Stimulated activated CD4-positive, alpha-beta T cell treated with anti-CD3 and anti-CD28 coated beads, Interleukin-1b, Interleukin-23, amount 100 ng/mL, for 4 hours (primary cell): Measurements from ENCODE around the gene PRKG1.
"Not testable (repeated sequence)": the region's sequence is repeated elsewhere in the genome, so short reads cannot be mapped to it uniquely, and the experiment has no call there.

ENCODE experiments used
- DNase-seq, 2 donors: peaks; one replicate each; pipeline ENCODE4 v3.0.0-alpha.2; 2020; ENCODE audit warnings: low read depth in 2 of 2

The PRKG1 gene

DNA sequence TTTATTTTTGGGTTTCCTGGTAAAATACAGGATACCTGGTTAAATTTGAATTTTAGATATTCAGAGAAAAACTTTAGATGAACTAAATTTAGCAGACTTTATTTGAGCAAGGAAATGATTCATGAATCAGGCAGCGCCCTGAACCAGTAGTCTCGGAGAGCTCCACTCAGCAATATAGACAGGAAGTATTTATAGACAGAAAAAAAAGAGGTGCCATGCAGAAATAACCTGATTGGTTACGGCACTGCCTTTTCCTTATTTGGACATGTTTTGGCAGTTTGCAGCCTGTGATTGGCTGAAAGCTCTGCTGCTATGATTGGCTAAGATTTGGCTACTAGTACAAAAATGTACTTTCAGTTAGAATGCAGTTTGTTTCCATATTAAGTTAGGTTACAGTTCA is 1041.5 kb downstream of the PRKG1 start:
- DNase-seq, result no peak

DNA sequence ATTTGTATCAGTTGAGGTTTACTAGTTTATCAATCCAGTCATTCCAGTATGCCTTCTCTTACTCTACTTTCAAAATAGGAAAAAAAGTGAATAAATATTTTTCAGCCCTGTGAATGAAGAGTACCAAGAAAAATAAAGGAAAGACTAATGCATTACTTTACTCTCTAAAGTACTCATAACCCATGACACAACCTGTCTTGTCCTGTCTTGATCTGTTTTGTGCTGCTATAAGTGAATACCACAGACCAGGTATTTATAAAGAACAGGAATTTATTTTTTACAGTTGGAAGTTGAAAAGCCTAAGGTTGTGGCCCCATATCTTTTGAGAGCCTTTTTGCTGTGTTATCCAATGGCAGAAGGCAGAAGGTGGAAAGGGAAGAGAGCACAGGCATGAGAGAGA is 1045.2 kb downstream of the PRKG1 start:
- DNase-seq, result no peak

DNA sequence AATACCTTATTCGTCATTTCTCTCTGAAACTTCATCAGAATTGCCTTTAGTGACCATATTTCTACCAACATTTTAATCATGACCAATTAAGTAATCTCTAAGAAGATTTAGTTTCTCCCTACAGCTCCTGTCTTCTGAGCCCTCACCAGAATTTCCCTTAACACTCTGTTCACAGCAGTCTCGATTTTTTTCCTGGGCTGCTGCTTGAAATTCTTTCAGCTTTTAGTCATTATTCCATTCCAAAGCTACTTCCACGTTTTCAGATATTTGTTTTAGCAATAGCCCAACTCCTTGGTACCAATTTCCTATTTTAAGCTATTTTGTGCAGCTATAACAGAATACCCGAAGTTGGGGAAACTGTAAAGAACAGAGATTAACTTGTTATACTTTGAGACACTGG is 1047.4 kb downstream of the PRKG1 start:
- no peak for DNase-seq

DNA sequence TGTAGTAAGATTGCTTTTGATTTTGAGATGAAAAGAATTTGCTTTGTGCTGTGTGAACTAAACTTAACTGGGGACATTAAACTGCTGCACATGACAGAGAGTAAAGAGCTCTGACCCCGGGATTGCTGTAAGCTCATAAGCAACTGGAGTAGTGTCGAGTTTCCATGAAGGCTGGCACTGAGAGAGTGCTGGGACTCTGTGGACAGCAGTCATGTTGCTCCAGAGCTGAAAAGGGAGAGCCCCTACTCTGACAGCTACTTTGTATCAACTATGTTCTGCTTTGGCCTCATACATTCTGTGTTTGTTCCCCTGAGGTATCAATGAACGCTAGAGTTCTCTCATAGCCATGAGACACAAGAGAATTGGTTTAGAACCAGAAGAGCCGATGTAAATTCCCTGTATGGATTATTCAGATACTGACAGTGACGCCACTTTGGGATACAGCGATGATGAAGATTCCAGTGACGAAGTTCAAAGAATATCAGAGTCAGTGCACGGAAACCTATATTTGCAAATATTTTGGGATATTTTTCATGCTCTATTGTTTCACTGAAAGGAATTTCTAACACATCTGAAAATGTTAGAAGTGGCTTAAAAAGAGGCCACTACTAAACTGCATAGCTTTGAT is 1053.9 kb downstream of the PRKG1 start:
- DNase-seq, result no peak

DNA sequence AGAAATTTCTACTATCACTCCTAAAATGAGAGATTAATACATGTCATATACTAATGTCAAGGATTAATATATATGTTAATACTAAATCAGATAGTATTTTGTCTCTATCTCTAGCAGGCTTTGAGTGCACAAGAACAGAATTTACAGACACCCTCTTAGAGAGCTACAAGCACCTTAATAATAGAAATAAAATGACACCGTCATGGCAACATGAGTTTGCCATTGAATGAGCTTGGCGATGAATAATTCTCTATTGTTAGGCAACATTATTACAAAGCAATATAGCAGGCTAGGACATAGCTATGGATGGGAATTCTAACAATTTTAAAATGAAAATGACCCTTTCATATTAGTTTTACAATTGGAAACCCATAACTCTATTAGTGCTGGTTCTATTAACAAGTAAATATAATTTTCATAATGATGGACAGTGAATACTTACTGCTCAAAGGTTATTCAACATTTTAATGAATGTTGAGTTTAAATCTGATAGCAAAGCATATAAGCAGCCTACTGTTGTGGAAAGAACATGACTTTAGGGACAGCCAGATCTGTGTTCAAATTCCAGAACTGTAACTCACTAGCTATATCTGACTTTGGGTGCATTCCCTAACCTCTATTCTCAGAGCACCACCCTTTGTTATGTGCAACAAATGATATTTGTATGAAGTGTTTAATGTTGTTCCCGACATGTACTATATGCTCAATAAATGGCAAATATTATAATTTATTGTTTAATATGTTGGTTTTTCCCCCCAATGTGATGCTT is 1055.3 kb downstream of the PRKG1 start:
- no peak for DNase-seq

DNA sequence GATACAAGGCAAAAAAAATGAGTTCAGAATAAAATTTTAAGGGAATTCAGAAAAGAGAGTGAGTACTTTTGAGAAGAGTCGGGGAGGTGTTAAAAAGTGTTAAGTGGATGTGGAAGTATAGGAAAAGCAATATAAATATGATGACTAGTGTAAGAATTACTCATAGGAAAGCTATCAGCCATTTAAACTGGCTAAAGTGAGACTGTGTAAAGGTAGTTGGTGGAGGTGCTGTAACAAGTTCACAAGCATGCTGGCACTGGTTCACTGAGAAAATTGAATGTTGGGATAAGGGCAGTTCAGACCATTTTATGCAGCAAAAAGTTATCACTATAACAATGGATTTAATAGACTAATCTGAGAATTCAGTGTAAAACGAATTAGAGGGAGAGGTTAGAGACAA is 1060.8 kb downstream of the PRKG1 start:
- no peak for DNase-seq

DNA sequence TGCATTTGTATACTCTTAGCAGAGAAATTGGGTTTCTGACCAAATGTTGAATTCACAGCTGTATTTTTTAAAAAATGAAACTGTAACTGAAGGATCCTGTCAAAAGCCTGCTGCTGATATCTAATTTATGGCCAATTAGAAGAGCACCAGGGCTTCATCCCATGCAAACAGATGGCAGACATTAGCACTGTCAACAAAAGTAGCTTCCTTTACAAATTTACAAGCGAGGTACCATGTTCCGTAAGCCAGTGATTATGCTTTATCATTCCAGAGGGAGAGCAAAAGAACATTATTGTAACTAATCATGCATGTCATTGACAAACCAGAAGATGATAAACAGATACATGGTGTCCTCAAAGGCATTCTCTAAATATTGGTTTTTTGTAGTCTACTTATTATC is 1062.6 kb downstream of the PRKG1 start:
- no peak for DNase-seq

DNA sequence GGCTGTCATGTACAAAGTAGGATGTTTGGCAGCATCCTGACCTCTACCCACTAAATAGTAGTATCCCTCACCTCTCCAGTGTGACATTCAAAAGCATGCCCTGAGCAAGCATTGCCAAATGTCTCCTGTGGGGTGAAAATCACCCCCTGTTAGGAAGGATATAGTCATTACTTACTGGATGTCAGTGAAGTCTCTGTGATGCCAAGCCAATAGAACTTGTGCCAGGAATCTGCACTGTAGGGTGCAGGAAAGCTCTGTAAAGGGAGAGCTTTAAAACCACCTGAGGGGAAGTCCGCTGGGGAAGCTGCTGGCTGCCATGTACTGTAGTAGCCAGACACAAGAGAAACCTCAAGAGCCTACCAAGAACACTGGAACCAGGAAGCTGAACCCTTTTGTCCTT is 1069.1 kb downstream of the PRKG1 start:
- DNase-seq, result no peak

DNA sequence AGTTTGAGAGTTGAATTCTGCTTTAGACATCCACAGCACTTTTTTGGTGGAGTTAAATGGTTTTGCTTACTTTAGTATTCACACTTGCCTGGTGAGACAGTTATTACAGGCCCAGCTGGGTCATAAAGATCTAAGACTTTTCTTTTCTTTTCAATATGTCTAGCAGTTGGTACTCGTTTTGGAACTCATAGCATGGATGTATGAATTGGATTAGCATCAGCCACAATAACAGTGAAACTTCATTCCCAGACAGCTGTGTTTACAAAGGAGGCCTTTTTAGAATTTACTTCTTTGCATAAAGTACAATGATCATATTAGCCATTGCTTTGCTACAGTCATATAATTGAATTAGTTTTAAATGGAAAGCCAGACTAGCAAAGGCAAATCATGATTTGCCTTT is 1071.3 kb downstream of the PRKG1 start:
- DNase-seq, result no peak

DNA sequence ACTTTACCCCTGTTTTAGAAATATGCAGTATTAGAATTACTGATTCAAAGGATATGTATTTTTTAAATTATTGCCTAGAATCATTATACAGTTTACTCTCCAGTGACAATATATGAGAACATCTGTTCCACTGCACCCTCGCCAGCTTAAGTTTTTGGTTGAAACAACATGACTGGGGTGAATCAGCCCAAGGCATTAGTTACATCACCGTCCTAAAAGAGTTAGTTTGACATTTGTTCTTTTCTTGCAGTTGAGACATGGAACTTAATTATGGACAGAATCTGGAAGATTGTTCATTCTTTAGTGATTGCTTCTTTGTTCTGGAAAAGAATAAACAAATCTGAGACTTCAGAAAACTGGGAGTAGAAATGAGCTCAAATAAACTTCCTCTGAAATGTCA is 1072.5 kb downstream of the PRKG1 start:
- DNase-seq, result no peak

DNA sequence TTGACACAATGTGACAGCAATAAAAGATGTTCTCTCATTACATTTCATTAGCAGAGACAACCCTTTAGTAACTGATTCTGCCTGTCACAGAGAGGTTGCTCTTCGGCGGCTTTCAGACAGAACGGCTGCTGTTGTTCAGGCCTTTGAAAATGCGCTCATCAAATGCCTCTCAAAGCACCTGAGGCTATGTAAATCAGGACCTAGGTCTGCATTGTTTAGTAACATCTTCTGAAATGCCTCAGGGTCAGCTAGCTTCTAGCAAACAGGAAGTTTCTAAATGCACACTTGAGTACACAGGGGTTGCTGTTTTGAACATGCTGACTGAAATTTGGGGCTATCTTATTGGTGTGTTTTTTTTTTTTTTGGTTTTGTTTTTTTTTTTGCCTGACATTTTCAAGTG is 1096.5 kb downstream of the PRKG1 start:
- DNase-seq, result no peak

DNA sequence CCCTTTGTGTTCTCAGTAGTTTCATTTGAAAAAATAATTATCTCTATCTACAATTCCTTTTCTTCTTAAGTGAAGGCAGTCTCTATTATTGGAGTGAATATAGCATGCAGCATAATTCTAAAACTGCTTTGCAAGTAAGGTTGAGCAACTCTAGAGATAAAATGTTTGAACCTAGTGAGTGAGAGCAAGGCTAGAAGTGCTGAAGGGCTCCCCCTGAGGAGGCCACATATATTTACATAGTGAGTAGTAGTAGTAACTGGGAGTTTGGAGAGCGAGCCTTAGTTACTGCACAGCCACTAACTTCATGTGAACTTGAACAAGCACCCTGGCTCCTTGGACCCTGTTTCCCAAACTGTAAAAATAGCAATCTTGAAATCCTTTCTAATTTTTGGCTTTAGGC is 1098.3 kb downstream of the PRKG1 start:
- DNase-seq, result no peak

DNA sequence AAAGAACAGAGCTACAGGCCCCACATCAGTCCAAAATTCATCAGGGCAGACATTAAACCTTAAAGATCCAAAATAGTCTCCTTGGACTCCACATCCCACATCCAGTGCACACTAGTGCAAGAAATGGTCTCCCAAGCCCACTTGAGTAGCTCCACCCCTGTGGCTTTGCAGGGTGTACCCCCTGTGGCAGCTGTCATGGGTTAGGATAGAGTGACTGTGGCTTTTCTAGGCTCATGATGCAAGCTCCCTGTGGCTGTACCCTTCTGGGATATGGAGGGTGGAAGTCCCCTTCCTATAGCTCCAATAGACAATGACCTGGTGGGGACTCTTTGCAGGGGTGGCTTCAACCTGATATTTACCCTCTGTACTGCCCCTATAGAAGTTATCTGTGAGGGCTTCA is 1111.0 kb downstream of the PRKG1 start:
- DNase-seq, result no peak

DNA sequence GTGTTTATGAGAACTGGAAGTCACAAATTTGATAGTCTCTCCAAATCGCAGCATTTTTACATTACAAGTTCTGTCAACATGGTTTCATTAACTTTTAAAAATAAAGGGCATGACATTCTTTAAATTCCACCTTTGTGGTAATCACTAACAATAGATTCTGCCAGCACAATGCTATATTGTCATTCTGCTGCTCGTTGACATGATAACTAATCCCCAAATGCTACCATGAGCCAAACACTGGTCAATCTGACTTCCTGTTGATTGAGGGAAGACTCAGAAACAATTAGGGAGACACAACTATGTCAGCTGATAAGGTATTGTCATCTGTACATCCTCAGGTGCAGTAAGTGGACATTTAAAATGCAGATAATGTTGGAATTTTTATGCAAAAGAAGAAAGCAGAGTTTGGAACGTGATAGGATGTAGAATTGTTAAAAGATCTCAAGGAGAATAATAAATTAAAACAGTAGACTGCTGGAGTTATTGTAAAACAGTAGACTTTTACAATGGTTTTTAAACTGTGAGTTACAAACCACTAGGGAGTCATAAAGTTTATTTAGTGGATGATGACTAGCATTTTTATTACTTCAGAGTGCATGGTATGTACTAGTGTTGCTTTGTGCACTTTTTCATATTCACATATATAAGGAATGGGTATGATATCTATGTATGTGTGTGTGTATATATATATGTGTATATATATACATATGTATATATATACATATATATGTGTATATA is 1113.4 kb downstream of the PRKG1 start:
- DNase-seq, result no peak

DNA sequence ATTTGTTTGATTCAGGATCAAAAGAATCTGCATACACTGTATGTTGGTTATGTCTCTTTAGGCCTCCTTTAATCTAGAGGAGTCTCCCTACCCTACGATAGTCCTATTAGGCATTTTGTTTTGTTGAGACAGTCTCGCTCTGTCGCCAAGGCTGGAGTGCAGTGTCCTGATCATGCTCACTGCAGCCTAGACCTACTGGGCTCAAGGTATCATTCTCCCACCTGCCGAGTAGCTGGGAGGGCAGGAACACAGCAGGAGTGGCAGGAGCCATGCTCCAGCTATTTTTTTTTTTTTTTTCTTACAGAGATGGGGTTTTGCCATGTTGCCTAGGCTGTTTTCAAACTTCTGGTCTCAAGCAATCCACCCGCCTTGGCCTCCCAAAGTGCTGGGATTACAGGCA is 1116.8 kb downstream of the PRKG1 start:
- no peak for DNase-seq

DNA sequence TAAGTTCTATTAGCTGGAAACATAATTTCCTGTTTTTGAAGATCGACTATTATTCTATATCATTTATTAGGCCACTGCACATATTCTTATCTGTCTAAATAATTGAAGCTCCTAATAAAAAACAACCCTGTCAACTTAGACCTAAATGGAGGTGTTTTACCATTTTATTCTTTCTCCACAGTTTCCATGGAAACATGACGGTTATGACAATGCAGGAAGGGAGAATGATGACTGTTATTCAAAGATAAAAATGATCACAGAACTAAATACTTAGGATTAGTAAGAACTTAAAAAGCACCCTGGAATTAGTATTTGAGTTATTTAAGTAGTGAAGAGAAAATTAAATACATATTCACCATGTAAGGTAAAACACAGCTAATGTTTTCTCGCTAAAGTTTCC is 1119.9 kb downstream of the PRKG1 start:
- no peak for DNase-seq

DNA sequence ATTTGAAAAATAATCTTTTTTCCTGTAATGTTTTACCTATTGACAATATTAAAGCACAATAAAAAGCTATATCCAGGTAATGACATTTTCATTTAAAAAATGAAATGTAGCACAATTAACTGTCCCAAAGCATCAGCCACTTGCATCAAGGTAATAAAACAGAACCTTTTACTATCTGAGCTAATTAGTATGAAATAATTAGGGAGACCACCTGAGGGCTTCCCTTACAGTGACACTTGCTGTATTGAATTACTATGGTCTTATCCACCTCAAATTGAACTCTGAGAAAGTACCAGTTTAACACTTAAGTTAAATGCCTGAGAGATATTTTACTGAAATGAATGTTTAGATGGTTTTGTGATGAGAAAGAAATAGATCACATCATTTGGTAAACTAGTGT is 1120.4 kb downstream of the PRKG1 start:
- DNase-seq, result no peak

DNA sequence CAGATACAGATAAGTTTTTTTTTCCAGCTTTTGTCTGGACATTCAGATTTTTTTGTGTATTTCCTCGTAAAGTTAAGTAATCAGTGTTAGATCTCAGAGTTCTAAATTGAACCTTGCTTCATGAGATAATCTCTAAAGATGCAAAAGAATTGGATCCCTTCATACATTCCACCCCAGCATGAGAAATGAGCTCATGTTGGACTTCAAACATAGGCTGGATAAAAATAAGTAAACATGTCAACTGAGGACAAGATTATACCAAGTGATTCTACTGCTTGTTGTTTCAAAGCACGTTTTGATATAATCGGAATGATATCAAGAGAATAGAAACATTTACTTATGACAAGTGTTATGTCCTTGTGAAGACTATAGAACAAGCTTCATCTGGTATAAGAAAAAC is 1122.8 kb downstream of the PRKG1 start:
- no peak for DNase-seq

DNA sequence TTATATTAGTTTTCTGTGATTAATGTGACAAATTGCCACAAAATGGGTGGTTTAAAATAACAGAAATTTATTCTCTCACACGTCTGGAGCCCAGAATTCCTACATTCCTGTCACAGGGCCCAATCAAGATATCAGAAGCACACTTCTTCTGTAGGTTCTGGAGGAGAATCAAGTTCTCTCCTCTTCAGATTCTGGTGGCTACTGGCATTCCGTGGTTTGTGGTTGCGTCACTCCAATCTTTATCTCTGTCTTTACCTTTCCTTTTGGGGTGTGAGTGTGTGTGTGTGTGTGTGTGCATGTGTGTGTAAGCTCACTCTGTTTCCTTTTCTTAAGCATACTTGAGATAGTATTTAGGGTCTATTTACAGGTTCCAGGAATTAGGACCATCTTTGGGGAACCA is 1124.3 kb downstream of the PRKG1 start:
- no peak for DNase-seq

DNA sequence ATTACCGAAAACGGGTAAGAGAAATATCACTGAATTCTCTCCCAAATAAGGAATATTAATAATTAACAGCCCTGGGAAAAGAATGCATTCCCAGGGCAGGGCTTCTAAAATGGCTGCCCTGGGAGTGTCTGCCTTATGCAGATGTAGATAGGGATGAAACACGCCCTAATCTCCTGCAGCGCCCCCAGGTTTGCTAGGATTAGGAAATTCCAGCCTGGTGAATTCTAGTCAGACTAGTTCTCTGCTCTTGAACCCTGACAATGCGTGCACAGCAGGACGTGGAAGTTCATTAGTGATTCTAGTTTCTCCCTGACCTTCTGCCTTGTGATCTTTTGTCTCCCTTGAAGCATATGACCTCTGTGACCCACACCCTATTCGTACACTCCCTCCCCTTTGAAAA is 1130.6 kb downstream of the PRKG1 start:
- not testable (repeated sequence) for DNase-seq

DNA sequence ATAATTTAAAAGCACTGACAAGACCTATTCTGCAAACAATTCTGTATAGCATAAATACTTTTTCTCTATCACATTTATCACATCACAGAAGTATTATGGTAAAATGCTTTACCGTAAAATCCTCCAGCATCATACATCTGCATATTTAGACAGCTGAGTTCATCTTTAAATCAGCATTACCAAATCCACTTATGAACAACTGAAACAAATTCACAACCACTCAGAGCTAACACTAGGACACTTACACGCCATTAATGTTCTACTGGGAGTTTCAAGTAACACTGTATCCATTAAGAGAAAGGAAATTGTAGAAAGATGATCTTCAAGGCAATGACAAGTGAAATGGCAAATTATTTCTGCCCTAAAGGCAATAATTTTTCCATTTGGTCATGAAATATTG is 1134.1 kb downstream of the PRKG1 start:
- no peak for DNase-seq

DNA sequence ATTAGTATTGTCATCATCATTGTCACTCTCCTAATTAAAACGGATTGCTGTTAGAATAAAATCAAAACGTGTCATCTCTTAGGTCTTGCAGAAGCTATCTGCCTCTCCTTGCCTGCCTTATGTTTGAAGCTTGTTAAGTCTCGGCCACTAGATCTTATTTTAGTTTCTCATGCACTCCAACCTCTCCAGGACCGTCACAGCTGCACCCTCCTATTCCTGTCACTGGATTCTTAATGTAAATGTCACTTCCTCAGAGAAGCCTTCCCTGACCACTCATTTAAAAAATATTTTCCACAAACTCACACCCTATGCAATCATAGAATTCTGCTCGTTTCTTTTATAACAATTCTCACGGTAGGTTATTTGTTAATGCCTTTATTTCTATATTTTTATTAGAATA is 1135.9 kb downstream of the PRKG1 start:
- no peak for DNase-seq

DNA sequence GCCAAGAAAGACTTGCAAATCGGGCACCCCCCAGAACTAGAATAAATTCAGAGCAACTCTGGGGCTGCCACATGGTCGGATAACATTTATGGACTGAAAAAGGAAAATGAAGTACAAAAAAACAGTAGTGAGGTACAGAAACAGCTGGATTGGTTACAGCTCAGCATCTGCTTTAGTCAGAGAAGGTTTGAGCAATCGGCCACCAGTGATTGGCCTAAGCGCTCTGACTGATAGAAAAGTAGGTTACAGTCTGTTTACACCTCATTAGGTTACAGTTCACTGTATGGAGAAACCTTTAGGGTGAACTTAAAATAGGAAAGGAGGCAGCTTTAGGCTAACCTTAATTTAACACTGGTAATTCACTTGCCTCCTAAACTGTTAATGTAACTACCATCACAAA is 1137.8 kb downstream of the PRKG1 start:
- DNase-seq, result no peak
